HL-60 (cell line): Measurements from ENCODE around the gene SLC35E4.
A peak's percentile ranks its signal among the peaks of the same experiment; 100 is the strongest.
"Not testable (repeated sequence)": the region's sequence is repeated elsewhere in the genome, so short reads cannot be mapped to it uniquely, and the experiment has no call there.

Experiments used
- DNase-seq, 2 experiments: peaks; one replicate each; pipeline ENCODE4 v3.0.0-alpha.2; 2010 to 2020; ENCODE audit warnings: low read depth in 1 of 2, low spot score in 1 of 2
- H3K27ac ChIP-seq: fragments of 250-450 bp; sonication (Bioruptor Pico); replicated peaks from 2 replicates; pipeline ENCODE4 v1.5.1; 2020; ENCODE audit warnings: mild to moderate bottlenecking, moderate library complexity
- H3K27me3 ChIP-seq: fragments of 250-450 bp; sonication (Bioruptor Pico); 2 replicates; pipeline ENCODE4 v1.5.1; 2021; ENCODE audit warnings: mild to moderate bottlenecking, moderate library complexity; ENCODE audit not compliant: insufficient read depth, poor library complexity, severe bottlenecking
- H3K4me3 ChIP-seq: replicated peaks from 2 replicates; pipeline ENCODE4 v1.5.1; 2011; ENCODE audit warnings: mild to moderate bottlenecking, control low read depth, low read length; ENCODE audit not compliant: insufficient read depth
- CTCF ChIP-seq: IDR thresholded peaks from one replicate; pipeline ENCODE4 v1.5.1; 2011; ENCODE audit warnings: low read length, control low read depth, inconsistent platforms; ENCODE audit not compliant: insufficient read depth
- GABPA ChIP-seq: IDR thresholded peaks from 2 replicates; pipeline ENCODE4 v1.6.1; 2012; ENCODE audit warnings: low read depth
- POLR2AphosphoS5 ChIP-seq: IDR thresholded peaks from 2 replicates; pipeline ENCODE4 v1.6.1; 2012; ENCODE audit warnings: low read depth
- REST ChIP-seq: IDR thresholded peaks from 2 replicates; pipeline ENCODE4 v1.6.1; 2012; ENCODE audit warnings: low read depth; ENCODE audit not compliant: insufficient replicate concordance
- SPI1 ChIP-seq: IDR thresholded peaks from 2 replicates; pipeline ENCODE4 v1.6.1; 2012; ENCODE audit warnings: low read depth, mild to moderate bottlenecking, borderline replicate concordance

Gene SLC35E4

GRCh38 chr22:30591588-30592359, 43.8 kb upstream of the SLC35E4 start, which contains the start of gene PES1:
TSS of gene PES1 (minus strand) at chr22:30591910. CDS start at chr22:30591833, 77 bp downstream.
- peak; percentile 82 for TF ChIP-seq SPI1
- no peak for TF ChIP-seq CTCF
- TF ChIP-seq REST = no peak
- peak; percentile 87 for TF ChIP-seq POLR2AphosphoS5
- TF ChIP-seq GABPA = no peak
- peak within 1 kb of the TSS; percentile 89 for H3K4me3 ChIP-seq
- peak; percentile 97 to 99 for DNase-seq
- peak within 1 kb of the TSS; percentile 90 for H3K27ac ChIP-seq
- H3K27me3 ChIP-seq = peaks cover 3% of the 10 kb centered on the region

- not testable (repeated sequence) for H3K27ac ChIP-seq, DNase-seq, H3K27me3 ChIP-seq
- H3K4me3 ChIP-seq = peak overlapping the region; percentile 9; the same call in 1 of the 2 replicates
Measured at GRCh38 chr22:30592360-30592713, 43.2 kb upstream of the SLC35E4 start.

GRCh38 chr22:30596199-30596598, 39.4 kb upstream of the SLC35E4 start:
- Histone ChIP-seq H3K27ac (no peak overlapping the region), H3K27me3 (peaks cover 3% of the 10 kb centered on the region), H3K4me3 (no peak overlapping the region)
- no peak for DNase-seq
- no peak for TF ChIP-seq SPI1
- TF ChIP-seq REST = no peak

- no peak for DNase-seq
- TF ChIP-seq POLR2AphosphoS5 (no peak), CTCF (no peak), GABPA (no peak), REST (no peak), SPI1 (no peak)
- H3K27ac ChIP-seq = no peak overlapping the region
Measured at GRCh38 chr22:30596886-30597285, 38.7 kb upstream of the SLC35E4 start.

More at GRCh38 chr22:30596886-30597285, 38.7 kb upstream of the SLC35E4 start:
- no peak overlapping the region for H3K4me3 ChIP-seq
- peaks cover 3% of the 10 kb centered on the region for H3K27me3 ChIP-seq
